Activated naive CD4-positive, alpha-beta T cell (primary cell): ENCODE data around the gene TFDP1.

Experiments used
- DNase-seq, 4 experiments: peaks; one replicate each; lab custom pipeline; 2025; lab: John Stamatoyannopoulos, UW

TFDP1 gene

GRCh38 chr13:113666951-113667701 lies 82.6 kb downstream of the TFDP1 start, which contains the start of gene GRK1:
Gene GRK1, plus strand, starts transcription at chr13:113667219. Its CDS starts 168 bp downstream, at chr13:113667387.
- DNase-seq = no peak

- DNase-seq = no peak
Observed at GRCh38 chr13:113667771-113668490, 83.4 kb downstream of the TFDP1 start.

DNA sequence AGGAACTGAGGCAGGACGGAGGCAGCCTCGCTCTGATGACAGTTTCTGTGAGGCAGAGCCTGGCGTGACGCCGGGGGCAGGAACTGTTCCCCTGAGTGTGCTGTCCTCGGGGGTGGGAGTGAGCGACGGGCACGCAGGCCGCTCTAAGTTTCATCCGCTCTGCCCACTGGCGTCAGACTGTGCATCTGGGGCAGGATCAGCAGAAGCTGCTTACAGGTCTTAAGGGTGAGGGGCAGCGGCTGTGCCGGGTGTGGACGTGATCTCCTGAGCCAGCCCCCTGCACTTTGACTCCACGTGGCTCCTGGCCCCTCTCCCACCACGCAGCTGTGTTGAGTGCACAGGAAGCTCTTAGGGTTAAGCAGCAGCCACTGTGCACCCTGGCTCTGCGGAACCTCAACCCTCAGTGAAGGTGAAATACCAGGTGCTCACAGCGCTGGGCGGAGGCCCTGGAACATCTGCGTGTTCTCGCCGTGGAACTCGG lies 84.0 kb downstream of the TFDP1 start:
- no peak for DNase-seq

DNA sequence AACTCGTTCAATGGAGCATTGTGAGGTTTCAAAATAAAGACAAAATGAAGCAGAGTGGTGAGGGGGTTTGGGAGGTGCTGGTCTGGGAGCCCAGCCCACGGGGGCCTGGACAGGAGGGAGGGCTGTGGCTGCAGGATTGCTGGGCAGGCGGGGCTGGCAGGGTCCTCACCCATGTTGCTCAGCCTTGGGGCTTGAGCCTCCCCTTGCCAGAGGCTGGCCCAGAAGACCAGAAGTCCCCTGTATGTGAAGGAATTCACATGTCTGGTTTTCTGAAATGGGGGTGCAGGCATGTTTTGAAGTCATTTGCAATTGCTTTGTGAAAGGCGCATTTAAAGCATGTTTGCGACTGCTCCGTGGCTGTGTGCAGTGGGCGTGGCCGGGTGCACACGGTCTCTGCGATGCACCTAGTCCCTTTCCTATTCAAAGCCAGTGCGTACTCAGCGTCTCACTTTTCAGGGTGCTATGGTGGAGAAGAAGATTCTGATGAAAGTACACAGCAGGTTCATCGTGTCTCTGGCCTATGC lies 84.7 kb downstream of the TFDP1 start:
- no peak for DNase-seq

DNA sequence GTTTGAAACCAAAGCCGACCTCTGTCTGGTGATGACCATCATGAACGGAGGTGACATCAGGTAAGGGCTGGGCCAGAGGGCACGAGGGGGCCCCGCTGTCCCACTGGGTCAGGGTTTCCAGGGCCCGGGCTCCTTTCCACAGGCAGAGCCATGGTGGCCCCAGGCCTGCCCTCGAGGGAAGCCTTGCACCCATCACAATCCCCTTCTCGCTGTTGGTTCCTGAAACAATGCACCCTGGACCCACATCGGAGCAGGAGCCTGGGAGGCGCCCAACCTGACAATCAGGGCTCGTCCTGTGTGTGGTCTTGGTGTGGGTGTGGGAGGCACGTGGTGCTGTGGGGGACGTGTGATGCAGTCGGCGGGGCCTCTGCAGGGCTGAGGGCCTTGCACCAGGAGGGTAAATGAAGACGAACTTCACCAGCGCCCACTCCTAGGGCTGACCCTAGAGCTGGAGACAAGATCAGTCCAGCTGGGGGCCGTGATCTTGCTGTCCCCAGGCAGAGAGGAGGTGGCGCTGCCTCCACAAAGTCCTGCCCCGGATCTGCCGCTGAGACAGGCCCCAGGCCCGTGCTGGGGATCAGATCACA lies 85.3 kb downstream of the TFDP1 start:
- no peak for DNase-seq

DNA sequence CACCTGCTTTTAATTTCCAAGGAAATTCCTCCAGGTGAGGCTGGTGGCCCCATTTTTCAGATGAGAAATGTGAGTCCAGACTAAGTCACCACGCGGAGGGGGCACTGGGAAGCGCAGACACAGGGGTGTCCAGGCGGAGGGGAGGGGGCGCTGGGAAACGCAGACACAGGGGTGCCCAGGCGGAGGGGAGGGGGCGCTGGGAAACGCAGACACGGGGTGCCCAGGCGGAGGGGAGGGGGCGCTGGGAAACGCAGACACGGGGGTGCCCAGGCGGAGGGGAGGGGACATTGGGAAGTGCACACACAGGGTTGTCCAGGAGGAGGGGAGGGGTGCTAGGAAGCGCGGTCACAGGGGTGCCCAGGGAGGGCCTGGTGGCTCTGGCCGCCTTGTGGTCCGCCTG lies 86.0 kb downstream of the TFDP1 start:
- no peak for DNase-seq

DNA sequence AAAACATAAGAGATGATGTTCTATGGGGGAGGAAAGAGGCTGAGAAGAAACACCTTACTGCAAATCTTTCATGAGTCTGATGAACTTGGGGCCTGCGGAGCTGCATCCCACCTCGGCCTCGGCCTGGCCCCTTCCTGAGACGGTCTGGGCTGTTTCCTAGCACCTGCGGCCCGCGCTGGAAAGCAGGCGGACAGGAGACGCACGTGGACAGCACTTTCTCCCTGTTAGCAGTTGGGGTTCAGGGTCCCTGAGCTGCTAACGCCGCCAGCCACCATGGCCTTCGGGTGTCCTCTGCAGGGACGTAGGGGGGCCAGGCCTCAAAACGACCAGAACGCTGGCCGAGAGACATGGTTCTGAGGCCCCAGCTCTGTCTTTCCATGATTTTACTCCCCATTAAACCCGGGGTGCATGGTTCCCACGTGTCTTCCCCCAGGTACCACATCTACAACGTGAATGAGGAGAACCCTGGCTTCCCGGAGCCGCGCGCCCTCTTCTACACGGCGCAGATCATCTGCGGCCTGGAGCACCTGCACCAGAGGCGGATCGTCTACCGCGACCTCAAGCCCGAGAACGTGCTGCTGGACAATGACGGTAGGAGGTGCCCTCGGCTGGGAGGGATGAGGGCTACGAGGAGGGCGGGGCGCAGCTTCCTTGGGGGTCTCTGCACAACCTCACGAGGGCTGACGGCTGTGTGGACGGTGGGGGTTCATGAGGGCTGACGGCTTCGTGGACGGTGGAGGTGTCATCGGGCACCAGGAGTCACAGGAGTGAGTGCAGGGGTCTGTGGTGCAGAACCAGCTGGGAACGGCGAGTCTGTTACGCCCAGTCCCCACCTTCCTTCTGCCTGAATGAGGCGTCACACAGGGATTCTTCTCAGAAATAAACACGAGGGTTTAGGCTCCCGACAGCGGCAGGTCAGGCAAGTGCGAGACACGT lies 86.8 kb downstream of the TFDP1 start:
- DNase-seq = no peak

DNA sequence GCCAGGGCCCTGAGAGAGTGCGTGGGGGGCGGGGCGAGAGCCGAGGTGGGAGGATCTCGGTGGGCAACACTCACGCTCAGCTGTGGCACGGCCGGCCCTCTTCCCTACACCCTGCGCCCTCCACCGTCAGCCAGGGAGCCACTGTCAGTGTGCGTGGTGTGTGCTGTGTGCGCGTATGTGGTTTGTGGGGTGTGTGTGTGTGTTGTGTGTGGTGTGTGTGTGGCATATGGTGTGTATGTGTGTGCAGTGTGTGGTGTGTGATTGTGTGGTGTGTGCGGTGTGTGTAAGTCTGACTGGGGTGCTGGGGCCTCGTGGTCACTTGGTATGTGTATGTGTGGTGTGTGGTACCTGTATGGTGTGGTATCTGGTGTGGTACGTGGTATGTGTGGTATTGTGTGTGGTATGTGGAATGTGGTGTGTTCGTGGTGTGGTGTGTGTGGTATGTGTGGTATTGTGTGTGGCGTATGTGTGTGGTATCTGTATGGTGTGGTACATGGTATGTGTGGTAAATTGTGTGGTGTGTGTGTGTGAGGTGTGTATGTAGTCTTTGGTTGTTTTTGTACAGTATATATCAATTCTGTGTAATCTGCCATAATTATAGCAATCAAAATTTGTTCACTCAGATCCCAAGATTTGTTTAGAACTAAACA lies 87.6 kb downstream of the TFDP1 start:
- DNase-seq = no peak
